ENCODE results near the gene NDUFA3. TPM values are rescaled to one million over a fixed set of nuclear protein-coding genes. Genes with fewer than 3 reads are reported as not detected.
A peak's percentile ranks its signal among the peaks of the same experiment; 100 is the strongest.

The NDUFA3 gene
- total and polyA plus RNA-seq, 10 of the 15 experiments (the other 5 are each of a cell fraction or from before 2014, with no cell fraction given) = 40.0 to 335 (median 153) TPM

GRCh38 chr19:54096617-54097106 lies 6.0 kb upstream of the NDUFA3 start (continued):
- peak; percentile 4 to 28 (median 22); a peak in 1 of 6 replicates for TF ChIP-seq CTCF (IDR thresholded peaks at IDR 0.05 in 2 of 3, conservative IDR thresholded peaks at IDR 0.05 in 1 of 3; ENCODE audit: control insufficient read depth in 2 of 3, extremely low read depth in 1 of 3, insufficient read depth in 1 of 3, low read depth in 3 of 3, low read length in 3 of 3)
- TF ChIP-seq RAD21 (IDR thresholded peaks at IDR 0.05; ENCODE audit: insufficient read depth, low read depth, low read length) = peak; percentile 31
- TF ChIP-seq, protein P1, sequence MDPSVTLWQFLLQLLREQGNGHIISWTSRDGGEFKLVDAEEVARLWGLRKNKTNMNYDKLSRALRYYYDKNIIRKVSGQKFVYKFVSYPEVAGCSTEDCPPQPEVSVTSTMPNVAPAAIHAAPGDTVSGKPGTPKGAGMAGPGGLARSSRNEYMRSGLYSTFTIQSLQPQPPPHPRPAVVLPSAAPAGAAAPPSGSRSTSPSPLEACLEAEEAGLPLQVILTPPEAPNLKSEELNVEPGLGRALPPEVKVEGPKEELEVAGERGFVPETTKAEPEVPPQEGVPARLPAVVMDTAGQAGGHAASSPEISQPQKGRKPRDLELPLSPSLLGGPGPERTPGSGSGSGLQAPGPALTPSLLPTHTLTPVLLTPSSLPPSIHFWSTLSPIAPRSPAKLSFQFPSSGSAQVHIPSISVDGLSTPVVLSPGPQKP (IDR thresholded peaks at IDR 0.05; ENCODE audit: low read depth, low read length) = no peak
- no peak for TF ChIP-seq MTA2 (IDR thresholded peaks at IDR 0.05; ENCODE audit: low read depth)
- 0 out of 2 replicates have a peak, but pooled peaks have one; percentile 18 for TF ChIP-seq IKZF1 (conservative IDR thresholded peaks at IDR 0.05)
- TF ChIP-seq NBN (IDR thresholded peaks at IDR 0.05) = 0 out of 2 replicates have a peak, but pooled peaks have one; percentile 25

- Histone ChIP-seq H3K36me3 (ENCODE audit: control insufficient read depth in 2 of 2, insufficient read depth in 2 of 2, low read length in 1 of 2) (no peaks in the 10 kb centered on the region), H3K4me2 (ENCODE audit: control insufficient read depth, insufficient read depth) (no peak overlapping the region), H2AFZ (ENCODE audit: control insufficient read depth, low read depth, low read length) (no peak overlapping the region), H3K9me3 (replicated peaks; ENCODE audit: control insufficient read depth, insufficient read depth, low read length) (no peaks in the 10 kb centered on the region; the same call in 2 of the 3 replicates), H4K20me1 (ENCODE audit: control insufficient read depth, insufficient read depth) (no peaks in the 10 kb centered on the region), H3K27ac (ENCODE audit: control insufficient read depth, insufficient read depth) (no peak overlapping the region), H3K27me3 (replicated peaks in 1 of 2; ENCODE audit: control insufficient read depth in 2 of 2, insufficient read depth in 2 of 2, low read length in 1 of 2) (no peaks in the 10 kb centered on the region; a peak in 2 of 4 replicates), H3K4me3 (no peak overlapping the region), H3K4me1 (ENCODE audit: control insufficient read depth, insufficient read depth, low read length) (no peaks in the 10 kb centered on the region), H3K79me2 (ENCODE audit: control insufficient read depth, insufficient read depth, low read length) (peaks cover 9% of the 10 kb centered on the region), H3K9ac (ENCODE audit: control insufficient read depth, insufficient read depth, low read length) (no peak overlapping the region)
- FAIRE-seq (no peak), ATAC-seq (no peak), DNase-seq (ENCODE audit: low read depth, low spot score) (no peak)
- WGBS (ENCODE audit: insufficient coverage, insufficient replicate concordance, low lambda C conversion rate, missing lambda C conversion rate) = 79% methylated on average over 9 of the region's 12 CpGs
- ChIA-PET POLR2A (interaction anchor here (0.6 to 0.7 kb wide), 2 partner anchors 190 to 579 kb away, joined by 4 to 8 read pairs; no protein-coding TSS in a partner anchor), RAD21 (ENCODE audit: unreplicated experiment) (interaction anchor here (0.6 kb wide), 1 partner anchor 1533 kb away, joined by 3 read pairs; no protein-coding TSS in a partner anchor), SMC1A (ENCODE audit: uncharacterized antibody, unreplicated experiment) (interaction anchor here (0.6 kb wide), 1 partner anchor 590 kb away, joined by 3 read pairs; no protein-coding TSS in a partner anchor), CTCF (no interaction called here)
- intact Hi-C loops (cut with micrococcal nuclease; ENCODE audit: unreplicated experiment) (no loop called here), in situ Hi-C loops (cut with MboI) (no loop called here)
- no TSS peak for BruUV-seq (replicated peaks)
- no peak for TF ChIP-seq HSF1 (IDR thresholded peaks at IDR 0.05; ENCODE audit: low read depth, low read length)
- TF ChIP-seq IRF4 (IDR thresholded peaks at IDR 0.05; ENCODE audit: low read depth, low read length) = no peak
- no peak for TF ChIP-seq CHD4 (IDR thresholded peaks at IDR 0.05)
- no peak for TF ChIP-seq RAD21 (IDR thresholded peaks at IDR 0.05; ENCODE audit: insufficient read depth, low read depth, low read length)
- no peak for TF ChIP-seq ZBTB4 (CRISPR knock-in tag; IDR thresholded peaks at IDR 0.05)
- no peak for TF ChIP-seq POLR2A (IDR thresholded peaks at IDR 0.05; ENCODE audit: low read depth, low read length)
Measured at GRCh38 chr19:54099190-54099902, 3.3 kb upstream of the NDUFA3 start.
